Muscle layer of colon (tissue), 2 donors: ENCODE data around the gene CHST9.
"Not testable (repeated sequence)": the region's sequence is repeated elsewhere in the genome, so short reads cannot be mapped to it uniquely, and the experiment has no call there.

ENCODE experiments used
- H3K27ac ChIP-seq: one replicate; pipeline ENCODE4 v1.7.0; 2013; ENCODE audit warnings: low read depth, mild to moderate bottlenecking, low read length, moderate library complexity
- H3K27me3 ChIP-seq, 2 donors: one replicate each; pipeline ENCODE4 v1.7.0; 2013; ENCODE audit warnings: low read length in 2 of 2, mild to moderate bottlenecking in 2 of 2; ENCODE audit not compliant: insufficient read depth in 2 of 2, control insufficient read depth in 1 of 2
- H3K36me3 ChIP-seq: one replicate; pipeline ENCODE4 v1.7.0; 2013; ENCODE audit warnings: mild to moderate bottlenecking, low read length; ENCODE audit not compliant: insufficient read depth
- H3K4me1 ChIP-seq: one replicate; pipeline ENCODE4 v1.7.0; 2013; ENCODE audit warnings: mild to moderate bottlenecking, low read length; ENCODE audit not compliant: insufficient read depth
- H3K4me3 ChIP-seq, 2 donors: one replicate each; pipeline ENCODE4 v1.7.0; 2013; ENCODE audit warnings: low read length in 2 of 2, low read depth in 1 of 2, mild to moderate bottlenecking in 1 of 2, moderate library complexity in 1 of 2
- H3K9ac ChIP-seq: one replicate; pipeline ENCODE4 v1.7.0; 2013; ENCODE audit warnings: low read length
- H3K9me3 ChIP-seq: one replicate; pipeline ENCODE4 v1.7.0; 2013; ENCODE audit warnings: mild to moderate bottlenecking, low read length
- donor health status: abdominal sarcoma.
- donor health status: Adenocarcinoma of cecum.

The CHST9 gene

DNA sequence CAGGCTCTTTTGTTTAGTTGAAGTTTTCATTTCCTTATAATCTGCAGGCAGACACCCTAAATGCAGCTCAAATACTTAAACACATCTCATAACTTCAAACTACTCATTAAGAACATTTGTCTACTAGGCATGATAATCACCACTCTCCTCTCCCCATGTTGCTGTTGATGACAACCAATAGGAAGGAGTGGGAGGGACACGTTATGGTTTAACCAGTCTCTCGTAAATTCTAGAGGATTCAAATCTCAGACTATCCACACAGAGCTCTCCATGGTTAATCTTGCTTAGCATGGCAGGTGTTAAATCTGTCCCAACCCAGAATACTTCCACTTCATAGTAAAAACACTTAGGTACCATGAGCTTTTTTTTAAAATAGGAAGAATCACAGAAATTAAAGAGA, 192.2 kb downstream of the CHST9 start:
- Histone ChIP-seq H3K36me3 (no peaks in the 10 kb centered on the region), H3K9me3 (no peaks in the 10 kb centered on the region), H3K4me1 (no peaks in the 10 kb centered on the region), H3K27ac (no peak overlapping the region), H3K27me3 (no peaks in the 10 kb centered on the region), H3K4me3 (no peak overlapping the region), H3K9ac (no peak overlapping the region)

DNA sequence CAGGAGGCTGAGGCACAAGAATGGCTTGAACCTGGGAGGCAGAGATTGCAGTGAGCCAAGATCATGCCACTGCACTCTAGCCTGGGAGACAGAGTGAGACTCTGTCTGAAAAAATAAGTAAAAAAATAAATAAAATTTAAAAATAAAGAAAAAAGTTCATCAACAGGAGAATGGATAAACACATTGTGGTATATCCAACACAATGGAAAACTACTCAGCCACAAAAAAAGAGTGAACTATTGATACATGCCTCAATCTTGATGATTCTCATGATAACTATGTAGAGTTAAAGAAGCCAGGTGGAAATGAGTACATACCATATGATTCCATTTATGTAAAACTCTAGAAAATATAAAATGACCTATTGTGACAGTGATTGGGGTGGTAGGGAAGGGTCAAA, 195.3 kb downstream of the CHST9 start:
- Histone ChIP-seq H3K9ac (no peak overlapping the region), H3K27me3 (no peaks in the 10 kb centered on the region), H3K4me3 (no peak overlapping the region), H3K36me3 (no peaks in the 10 kb centered on the region), H3K9me3 (no peaks in the 10 kb centered on the region), H3K4me1 (no peaks in the 10 kb centered on the region), H3K27ac (no peak overlapping the region)

DNA sequence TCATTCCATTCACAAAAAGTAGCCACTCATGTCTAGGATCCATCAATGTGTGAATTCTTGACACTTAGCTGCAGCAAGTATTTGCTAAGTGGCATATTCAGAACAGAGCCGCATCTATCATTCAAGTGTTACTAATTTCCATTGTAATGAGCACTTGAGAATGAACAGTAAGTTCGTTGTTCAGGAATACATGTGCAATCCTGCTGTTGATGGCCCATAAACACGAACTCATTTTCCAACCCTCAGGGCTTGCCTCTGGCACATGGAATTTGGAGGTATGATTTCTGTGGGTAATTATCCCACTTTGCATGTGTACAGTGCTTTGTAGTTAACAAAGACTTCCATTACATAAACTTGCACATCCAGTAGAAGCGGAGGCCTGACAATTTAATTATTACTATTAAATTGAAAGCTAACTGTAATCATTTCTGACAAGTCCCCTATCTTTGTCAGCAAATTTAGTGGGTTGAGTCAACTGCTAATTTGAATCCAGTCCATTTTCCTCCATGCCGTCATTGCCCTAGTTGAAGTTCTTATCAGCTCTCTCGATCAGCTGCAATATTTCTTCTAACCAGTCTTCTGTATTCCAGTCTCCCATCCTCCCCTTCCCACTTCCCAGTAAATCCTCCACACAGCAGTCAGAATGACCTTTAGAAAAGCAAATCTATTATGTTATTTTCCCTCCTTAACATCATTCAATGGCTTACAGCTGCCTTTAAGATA, 203.6 kb downstream of the CHST9 start:
- H3K9ac ChIP-seq: no peak overlapping the region
- H3K27me3 ChIP-seq: no peaks in the 10 kb centered on the region
- H3K27ac ChIP-seq: no peak overlapping the region
- no peak overlapping the region for H3K4me3 ChIP-seq
- H3K4me1 ChIP-seq: no peaks in the 10 kb centered on the region
- no peaks in the 10 kb centered on the region for H3K9me3 ChIP-seq
- H3K36me3 ChIP-seq: no peaks in the 10 kb centered on the region

DNA sequence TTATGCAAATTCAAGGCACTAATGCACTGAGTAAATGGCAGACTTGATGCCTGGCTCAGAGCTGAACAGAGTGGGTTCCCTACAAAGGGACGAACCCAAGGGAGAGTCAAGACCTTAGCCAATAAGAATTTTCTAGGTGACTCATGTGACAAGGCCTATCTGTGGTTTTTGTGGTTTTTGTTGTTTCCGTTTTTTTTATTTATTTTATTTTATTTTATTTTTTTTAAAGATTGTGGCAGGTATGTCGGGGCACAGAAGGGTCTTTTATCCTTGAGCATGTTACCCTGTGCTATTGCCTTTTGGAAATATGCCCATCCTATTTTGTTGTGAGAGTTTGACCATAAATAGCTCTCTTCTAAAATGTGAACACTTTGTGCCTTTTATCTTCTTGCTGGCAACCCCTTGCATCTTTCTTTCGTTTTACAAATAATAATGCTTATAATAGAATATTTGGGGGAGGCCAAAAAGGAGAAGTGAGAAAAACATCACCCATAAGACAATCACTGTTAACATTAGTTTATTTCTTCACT, 206.2 kb downstream of the CHST9 start:
- no peaks in the 10 kb centered on the region for H3K27me3 ChIP-seq
- no peaks in the 10 kb centered on the region for H3K9me3 ChIP-seq
- H3K9ac ChIP-seq: no peak overlapping the region
- no peaks in the 10 kb centered on the region for H3K36me3 ChIP-seq
- H3K4me3 ChIP-seq: no peak overlapping the region
- no peaks in the 10 kb centered on the region for H3K4me1 ChIP-seq
- no peak overlapping the region for H3K27ac ChIP-seq

DNA sequence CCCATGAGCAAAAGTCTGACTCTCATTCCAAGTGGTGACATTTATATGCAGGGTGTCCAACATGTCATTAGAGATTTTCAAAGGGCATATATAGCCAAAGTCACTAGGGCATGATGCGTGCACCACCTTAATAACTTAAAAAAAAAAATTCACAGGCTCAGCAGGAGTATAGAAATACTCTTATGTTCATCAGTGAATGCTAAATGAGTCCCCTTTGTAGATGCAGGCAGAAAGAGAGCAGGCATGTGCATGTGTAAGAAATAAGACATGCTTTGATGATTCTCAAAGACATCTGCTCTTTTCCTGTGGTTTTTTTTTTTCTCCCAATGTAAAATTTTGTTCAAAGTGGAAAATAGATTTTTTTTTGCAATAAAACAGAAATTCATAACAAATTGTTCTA, 207.3 kb downstream of the CHST9 start:
- Histone ChIP-seq H3K36me3 (no peaks in the 10 kb centered on the region), H3K27me3 (no peaks in the 10 kb centered on the region), H3K27ac (no peak overlapping the region), H3K4me1 (no peaks in the 10 kb centered on the region), H3K4me3 (no peak overlapping the region), H3K9ac (no peak overlapping the region), H3K9me3 (no peaks in the 10 kb centered on the region)

DNA sequence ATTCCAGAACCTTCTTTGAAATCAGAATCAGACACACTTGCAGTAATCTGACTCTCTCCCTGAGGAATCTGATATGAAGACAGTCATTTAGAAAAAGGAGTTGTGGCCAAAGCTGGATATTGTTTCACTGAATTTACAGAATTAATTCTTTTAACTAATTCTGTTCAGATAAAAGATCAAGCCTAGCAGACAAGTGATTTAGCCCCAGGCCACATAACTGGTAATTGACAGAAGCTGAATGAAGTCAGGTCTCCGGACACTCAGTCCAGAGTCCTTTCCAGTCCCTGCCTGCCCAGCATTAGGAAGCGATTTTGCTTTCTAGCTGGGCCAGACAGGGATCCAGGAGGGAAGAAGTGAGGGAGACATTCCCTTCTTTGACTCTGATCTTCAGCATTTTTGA, 208.9 kb downstream of the CHST9 start:
- Histone ChIP-seq H3K9me3 (no peaks in the 10 kb centered on the region), H3K27me3 (no peaks in the 10 kb centered on the region), H3K4me3 (no peak overlapping the region), H3K36me3 (no peaks in the 10 kb centered on the region), H3K4me1 (no peaks in the 10 kb centered on the region), H3K27ac (no peak overlapping the region), H3K9ac (no peak overlapping the region)

DNA sequence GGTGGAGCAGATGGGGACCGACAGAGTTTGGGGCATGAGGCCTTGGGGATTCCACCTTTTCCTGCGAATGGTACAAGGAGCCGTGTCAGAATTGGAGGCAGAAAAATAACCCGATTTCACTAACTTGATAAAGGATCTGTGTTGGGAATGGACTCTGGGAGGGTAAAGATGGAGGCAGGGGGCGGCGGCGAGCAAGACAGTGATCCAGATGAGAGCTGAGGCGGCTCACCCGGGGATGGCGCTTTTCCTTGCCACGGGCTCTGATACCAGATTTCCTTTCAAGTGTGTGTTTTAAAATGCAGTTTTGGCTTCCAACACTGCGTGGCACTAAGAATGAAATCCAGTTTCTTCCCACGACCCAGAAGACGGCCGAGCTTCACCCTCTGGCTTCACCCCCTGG, 212.6 kb downstream of the CHST9 start:
- H3K27ac ChIP-seq, H3K36me3 ChIP-seq, H3K9me3 ChIP-seq, H3K4me3 ChIP-seq, H3K27me3 ChIP-seq, H3K9ac ChIP-seq, H3K4me1 ChIP-seq: not testable (repeated sequence)

DNA sequence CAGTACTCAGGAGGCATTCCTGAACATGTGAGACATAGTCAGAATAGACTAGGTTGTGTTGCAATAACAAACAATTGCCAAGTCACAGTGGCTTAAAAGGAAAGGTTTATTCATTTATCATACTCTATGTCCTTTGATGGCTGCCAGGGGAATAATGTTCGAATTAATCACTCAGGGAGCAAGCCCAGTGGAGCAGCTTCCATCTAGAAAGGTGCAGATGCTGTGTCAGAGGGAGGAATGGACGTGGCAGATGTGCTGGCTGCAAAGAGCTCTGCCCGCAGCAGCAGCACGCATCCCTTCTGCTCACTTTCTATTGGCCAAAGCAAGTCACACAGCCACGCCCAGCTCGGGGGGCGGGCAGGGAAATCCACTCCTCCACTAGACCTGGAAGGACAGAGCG, 213.7 kb downstream of the CHST9 start:
- no peak overlapping the region for H3K27ac ChIP-seq
- no peaks in the 10 kb centered on the region for H3K36me3 ChIP-seq
- H3K27me3 ChIP-seq: no peaks in the 10 kb centered on the region
- no peak overlapping the region for H3K4me3 ChIP-seq
- H3K4me1 ChIP-seq: no peaks in the 10 kb centered on the region
- H3K9ac ChIP-seq: no peak overlapping the region
- H3K9me3 ChIP-seq: no peaks in the 10 kb centered on the region

DNA sequence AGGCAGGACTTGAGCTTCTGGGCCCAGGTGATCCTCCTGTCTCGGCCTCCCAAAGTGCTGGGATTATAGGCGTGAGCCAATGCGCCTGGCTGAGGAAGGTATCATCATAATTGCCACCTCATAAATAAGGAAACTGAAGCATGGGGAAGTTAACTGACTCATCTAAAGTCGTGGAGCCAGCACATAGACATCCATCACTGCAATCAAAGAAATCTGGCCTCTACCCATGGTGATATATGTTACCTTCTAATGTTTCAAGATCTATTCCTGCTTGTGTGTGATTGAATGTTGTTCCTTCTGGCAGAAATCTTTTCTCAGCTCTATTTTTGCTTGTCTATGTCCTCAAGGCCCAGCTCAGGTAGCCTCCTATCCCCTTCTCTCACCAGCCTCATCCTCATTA, 214.5 kb downstream of the CHST9 start:
- Histone ChIP-seq H3K36me3 (no peaks in the 10 kb centered on the region), H3K9me3 (no peaks in the 10 kb centered on the region), H3K4me1 (no peaks in the 10 kb centered on the region), H3K4me3 (no peak overlapping the region), H3K27ac (no peak overlapping the region), H3K9ac (no peak overlapping the region), H3K27me3 (no peaks in the 10 kb centered on the region)

DNA sequence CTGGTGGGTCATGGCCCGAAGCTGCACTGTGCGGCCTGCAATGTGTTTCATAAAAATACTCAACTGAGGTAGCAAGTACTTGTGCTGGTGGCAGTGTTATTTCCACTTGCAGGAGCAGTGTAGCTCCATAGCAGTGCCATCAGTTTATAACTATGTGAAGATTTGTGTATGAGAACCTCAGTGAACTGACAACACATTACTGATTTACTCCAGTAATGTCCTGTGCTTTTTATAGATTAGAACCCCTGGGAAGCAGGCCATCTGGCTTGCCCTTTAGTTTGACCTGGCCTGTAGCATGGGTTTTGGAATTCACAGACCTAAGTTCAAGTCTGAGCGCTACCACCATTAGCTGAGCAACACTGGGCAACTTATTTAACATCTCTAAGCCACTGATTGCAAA, 219.9 kb downstream of the CHST9 start:
- Histone ChIP-seq H3K9ac (no peak overlapping the region), H3K27me3 (no peaks in the 10 kb centered on the region), H3K4me3 (no peak overlapping the region), H3K27ac (no peak overlapping the region), H3K36me3 (no peaks in the 10 kb centered on the region), H3K9me3 (no peaks in the 10 kb centered on the region), H3K4me1 (peaks cover 12% of the 10 kb centered on the region)

DNA sequence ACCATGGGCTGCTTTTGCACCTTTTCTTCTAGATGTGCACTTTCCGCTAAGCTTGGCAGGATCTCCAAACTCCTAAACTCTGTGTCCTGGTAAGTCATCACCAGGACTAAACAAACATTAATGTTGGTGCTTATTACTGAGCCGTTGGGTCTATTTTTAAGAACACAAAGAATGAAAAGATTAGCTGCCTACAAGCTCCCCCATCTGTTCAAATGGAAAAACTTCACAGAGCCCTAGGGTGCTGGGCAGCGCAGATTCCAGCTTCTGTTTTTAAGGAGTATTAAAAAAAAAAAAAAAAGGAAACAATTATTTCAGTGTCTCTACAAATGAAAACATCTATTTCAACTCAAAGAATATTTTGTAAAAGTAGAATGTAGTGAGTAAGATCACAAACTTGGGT, 221.8 kb downstream of the CHST9 start:
- no peak overlapping the region for H3K4me3 ChIP-seq
- H3K27ac ChIP-seq: no peak overlapping the region
- no peaks in the 10 kb centered on the region for H3K9me3 ChIP-seq

DNA sequence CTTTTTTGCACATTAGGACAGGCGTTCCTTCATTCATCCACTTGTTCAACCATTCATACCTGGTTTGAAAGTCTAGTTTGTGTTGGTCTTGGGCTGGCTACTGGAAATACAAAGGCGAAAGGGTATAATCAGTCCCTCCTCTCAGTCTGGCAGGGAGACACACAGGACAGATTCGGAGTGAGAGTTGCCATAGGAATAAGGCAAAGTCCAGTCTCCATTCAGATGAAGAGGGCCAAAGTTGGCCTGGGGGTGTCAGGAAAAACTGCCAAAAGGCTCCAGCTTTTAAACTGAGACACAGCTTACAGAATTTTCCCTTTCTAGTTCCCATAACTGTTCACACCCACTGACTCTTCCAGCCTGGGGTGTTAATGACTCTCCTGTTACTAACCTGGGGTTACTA, 223.3 kb downstream of the CHST9 start:
- Histone ChIP-seq H3K4me1 (peaks cover 12% of the 10 kb centered on the region), H3K9me3 (no peaks in the 10 kb centered on the region), H3K36me3 (no peaks in the 10 kb centered on the region), H3K4me3 (no peak overlapping the region), H3K27ac (no peak overlapping the region), H3K27me3 (no peaks in the 10 kb centered on the region), H3K9ac (no peak overlapping the region)

More for the DNA sequence above, 221.8 kb downstream of the CHST9 start:
- no peaks in the 10 kb centered on the region for H3K27me3 ChIP-seq
- H3K4me1 ChIP-seq: peaks cover 12% of the 10 kb centered on the region
- no peak overlapping the region for H3K9ac ChIP-seq
- H3K36me3 ChIP-seq: no peaks in the 10 kb centered on the region
